HG02885 (cell line): ENCODE data around the gene STARD6.
"Not testable (repeated sequence)": the region's sequence is repeated elsewhere in the genome, so short reads cannot be mapped to it uniquely, and the experiment has no call there.

Experiments
- ATAC-seq: cut with Tn5 transposase; IDR thresholded peaks from one replicate; pipeline ENCODE4 v1.9.1; 2021; ENCODE audit warnings: mild to moderate bottlenecking; ENCODE audit not compliant: unreplicated experiment, poor library complexity

STARD6 gene

GRCh38 chr18:54357660-54358494, at the start of gene STARD6, which contains the start of gene C18orf54:
TSS of gene STARD6 (minus strand) at chr18:54357858. CDS start at chr18:54354573, 3,285 bp downstream.
TSS of gene C18orf54 (plus strand) at chr18:54357906. CDS start at chr18:54360573, 2,667 bp downstream.
- peak; percentile 94 for ATAC-seq

DNA sequence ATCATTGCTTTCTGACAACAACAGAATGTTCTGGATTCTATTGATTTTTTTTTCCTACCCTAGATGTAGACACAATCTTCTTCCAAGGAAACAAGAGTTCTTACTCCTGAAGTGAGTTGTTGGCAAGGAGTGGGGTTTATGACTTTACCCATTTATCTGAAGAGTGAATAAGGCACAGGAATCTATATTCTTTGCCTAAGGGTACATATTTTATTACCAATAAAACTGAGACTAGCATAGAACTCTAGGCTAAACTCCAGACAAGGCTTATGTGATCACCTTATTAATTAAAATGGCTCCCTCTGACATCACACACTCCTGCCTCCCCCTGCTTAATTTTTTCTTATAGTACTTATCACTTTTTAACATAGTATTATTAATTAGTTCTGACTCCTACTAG, 47.6 kb upstream of the STARD6 start:
- no peak for ATAC-seq

DNA sequence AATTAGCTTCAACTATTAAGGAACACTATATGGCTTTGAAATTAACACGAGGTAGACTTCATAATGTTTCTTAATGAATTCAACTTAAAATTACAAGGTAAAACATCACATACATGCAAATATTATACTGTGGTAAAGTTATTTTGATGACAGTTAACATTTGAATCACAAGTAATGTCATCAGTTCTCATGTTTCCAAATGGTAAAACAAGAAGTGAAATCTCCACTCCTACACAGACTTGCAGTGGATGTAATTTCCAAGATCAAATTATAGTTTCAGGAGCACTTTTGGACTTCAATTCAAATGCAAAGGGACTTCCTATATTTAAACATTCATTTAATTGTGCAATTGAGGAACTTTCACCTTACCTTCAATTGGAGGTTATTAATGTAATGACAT, 39.1 kb upstream of the STARD6 start:
- ATAC-seq = peak; percentile 63

- no peak for ATAC-seq
These were observed 36.1 kb upstream of the STARD6 start for GRCh38 chr18:54393648-54394294.

GRCh38 chr18:54392543-54393023, 34.9 kb upstream of the STARD6 start:
- peak; percentile 60 for ATAC-seq

- no peak for ATAC-seq
These were observed 33.2 kb upstream of the STARD6 start for GRCh38 chr18:54390838-54391237.

- ATAC-seq = no peak
These were observed 31.5 kb upstream of the STARD6 start for GRCh38 chr18:54389143-54389505.

DNA sequence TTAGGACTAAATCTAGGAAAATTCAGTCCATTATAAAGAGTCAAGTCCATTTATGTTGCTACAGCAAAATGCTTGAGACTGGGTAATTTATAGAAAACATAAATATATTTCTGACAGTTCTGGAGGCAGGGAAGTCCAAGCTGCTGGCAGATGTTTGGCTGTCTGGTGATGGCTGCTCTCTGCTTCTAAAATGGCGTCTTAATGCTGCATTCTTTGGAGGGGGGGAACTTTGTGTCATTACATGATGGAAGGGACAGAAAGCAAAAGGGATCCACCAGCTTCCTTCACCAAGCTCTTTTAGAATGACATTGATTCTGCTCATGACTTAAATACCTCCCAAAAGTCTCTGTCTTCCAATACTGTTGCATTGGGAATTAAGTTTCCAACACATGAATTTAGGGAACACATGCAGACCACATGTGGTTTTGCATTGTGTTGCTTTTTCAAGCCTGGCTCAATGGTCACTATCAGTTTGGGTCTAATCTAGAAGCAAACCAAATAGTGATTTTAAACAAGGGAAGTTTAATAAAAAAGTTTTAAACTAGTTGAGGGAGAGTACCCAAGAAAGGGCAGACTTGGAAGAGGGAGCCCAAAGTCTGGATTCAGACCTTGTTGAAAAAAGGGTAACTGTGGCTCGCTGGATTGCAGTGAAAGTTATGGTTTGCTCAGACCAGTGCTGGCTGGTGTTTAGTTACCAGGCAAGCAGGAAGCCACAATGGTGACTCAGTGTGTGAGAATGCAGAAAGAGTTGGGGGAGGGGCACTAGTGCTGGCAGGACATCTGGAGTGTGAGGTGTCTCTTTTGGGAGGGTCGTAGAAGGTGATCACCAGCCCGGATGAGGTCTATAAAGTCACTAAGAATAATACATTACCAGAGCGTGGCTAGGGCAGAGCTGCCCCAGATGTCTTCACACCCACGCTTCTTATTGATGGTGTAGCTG, 30.8 kb upstream of the STARD6 start:
- peak; percentile 89 for ATAC-seq

GRCh38 chr18:54387631-54388030, 30.0 kb upstream of the STARD6 start:
- no peak for ATAC-seq

GRCh38 chr18:54386800-54387495, 29.3 kb upstream of the STARD6 start:
- ATAC-seq = not testable (repeated sequence)

DNA sequence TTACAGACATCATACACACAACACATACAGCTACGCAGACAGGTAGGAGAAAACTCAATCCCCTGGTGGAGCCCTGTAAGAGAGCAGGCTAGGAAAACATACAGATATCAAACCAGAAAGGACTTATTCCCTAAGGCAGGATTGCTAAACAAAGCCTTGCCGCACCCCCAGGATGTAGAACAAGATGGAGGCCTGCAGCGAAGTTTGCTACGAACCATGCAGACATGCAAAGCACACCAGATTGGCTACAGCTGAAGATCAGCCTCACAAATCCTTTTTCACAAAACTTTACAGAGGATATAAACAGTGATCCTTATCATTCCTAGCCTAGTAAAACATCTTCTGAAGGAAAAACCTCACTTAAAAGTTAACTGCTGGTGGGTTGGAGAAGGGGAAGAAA, 28.4 kb upstream of the STARD6 start:
- no peak for ATAC-seq

DNA sequence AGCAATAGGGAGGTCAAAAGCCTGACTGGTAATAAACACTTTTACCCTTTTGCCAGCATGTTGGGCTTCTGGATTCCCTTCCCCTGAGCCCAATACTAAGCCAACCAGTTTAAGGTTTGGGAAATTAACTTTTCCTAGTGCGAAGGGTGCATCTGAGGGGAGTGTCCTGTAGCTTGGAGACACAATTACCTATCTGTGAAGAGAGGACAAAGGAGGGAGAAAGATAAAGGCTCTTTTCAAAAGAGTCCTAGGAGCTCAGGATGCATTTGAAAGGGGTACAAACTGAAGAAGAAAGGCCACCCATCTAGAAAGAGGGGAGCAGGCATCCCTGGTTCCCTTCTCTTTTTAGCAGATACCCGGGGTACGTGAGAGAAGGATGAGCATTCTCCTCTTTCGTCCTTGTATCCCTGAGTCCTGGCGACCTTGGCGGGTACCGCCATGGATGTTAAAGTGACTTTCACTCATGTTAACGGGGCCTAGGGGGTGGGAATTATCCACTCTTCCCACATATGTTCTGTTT, 25.1 kb upstream of the STARD6 start:
- ATAC-seq = no peak

- ATAC-seq = no peak
These were observed 24.4 kb upstream of the STARD6 start for GRCh38 chr18:54382076-54382475.

DNA sequence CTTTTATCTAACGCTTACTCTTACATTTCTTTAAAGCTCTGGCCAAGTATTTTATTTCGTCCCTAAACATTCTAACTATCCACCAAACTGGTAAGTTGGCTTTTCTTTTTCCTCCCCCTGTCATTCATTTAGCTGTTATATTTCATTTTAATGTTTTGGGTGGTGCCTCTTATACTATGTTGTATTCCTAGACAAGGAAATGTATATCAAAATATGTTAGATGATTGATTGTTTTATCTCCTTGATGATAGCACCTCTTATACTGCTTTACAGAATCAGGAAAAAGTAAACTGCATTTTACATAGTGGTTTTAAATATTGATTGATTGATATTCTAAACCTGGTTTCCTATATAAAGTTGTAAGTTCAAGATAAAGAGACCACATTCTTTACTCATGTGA, 24.0 kb upstream of the STARD6 start:
- no peak for ATAC-seq

DNA sequence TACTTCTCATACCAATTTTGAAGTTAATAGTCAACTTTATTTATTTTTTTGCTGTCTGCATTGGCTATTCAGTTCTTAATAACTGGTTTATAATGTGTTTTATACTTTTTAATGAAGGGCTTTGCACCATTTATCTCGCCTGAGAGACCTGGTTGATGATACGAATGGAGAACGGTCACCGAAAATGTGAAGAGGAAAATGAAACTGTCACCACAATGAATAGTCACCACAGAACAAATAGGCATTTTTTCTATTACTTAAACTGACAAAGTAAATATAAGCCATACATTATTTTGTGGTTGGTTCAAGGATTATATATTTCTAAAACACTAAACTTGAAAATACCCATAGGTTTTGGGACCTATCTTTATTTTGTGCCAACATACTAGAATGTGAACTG, 20.4 kb upstream of the STARD6 start:
- ATAC-seq = no peak

GRCh38 chr18:54360406-54360805, 2.7 kb upstream of the STARD6 start:
- no peak for ATAC-seq

DNA sequence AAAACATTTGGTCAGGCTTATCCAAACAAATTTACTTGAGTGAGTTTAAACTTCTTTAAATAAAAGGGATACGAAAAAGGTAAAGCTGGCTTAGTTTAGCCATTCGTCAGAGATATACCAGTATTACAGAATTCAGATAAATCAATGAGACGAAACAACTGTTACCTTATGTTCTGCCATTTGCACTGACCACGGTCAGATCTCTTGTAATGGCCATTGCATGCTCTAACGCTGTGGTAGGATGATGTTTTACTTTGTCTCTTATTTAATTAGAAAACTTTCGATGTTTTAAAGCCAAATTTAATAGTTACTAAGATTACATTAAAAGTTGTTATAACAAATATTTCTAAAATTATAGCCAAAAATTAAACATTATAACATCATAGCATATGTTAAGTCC, 1.6 kb upstream of the STARD6 start:
- no peak for ATAC-seq

DNA sequence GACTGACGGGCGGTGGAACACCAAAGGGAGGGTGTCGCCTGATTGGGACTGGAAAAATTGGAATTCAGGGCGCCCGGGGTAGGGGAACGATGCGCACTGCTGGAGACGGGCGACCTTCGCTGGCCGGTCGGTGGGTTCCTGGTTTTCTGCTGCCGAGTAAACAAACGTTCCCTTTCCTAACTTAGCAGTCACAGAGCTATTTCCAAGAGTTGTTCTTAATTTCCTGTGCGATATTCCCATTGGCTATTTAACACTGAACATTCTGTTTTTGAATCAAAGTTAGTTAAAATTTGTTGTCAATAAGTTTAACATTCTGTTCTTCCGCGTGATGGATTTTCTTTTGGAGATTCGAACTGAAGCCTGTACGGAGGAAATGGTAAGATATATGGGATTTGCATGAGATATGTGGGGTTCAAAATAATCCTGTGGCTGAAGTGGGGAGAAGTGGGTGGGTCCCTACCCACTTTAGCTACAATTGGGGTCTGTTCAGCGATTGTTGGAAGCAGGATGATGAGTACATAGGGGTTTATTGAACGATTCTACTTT, 910 bp upstream of the STARD6 start:
- ATAC-seq = peak; percentile 11

DNA sequence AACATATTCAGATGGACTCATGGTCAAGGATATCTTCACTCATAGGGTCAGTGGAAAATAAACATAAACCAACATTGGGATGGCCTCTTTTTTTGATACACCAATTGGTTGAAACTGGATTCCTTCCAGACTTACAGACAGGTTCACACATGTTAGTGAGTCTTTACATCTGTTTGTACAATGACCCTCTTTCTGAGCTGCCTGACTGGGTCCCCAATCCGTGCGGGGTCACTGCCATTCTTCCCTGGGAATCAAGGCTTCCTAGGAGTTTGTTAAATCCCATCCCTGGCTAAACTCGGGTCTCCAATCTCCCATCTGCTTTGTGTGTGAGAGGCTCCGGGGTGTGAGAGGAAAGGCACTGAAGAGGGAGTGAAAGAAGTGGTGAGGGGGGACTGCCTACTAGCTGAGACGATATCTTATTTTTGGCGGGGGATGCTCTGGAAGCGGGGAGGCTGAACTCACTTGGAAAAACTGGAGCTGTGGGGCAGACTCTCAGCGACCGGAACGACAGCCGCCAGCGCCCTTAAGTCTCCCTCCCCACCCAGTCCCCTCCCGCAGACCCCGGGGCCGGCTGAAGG, 487 bp downstream of the STARD6 start:
- ATAC-seq = peak; percentile 1
